GM21526 (cell line): ENCODE results near the gene ELP4.
A peak's percentile ranks its signal among the peaks of the same experiment; 100 is the strongest.
"Not testable (repeated sequence)": the region's sequence is repeated elsewhere in the genome, so short reads cannot be mapped to it uniquely, and the experiment has no call there.

Experiments
- ATAC-seq: cut with Tn5 transposase; IDR thresholded peaks from one replicate; pipeline ENCODE4 v1.9.1; 2021; ENCODE audit warnings: moderate library complexity; ENCODE audit not compliant: unreplicated experiment, low FRiP score

ELP4 gene

DNA sequence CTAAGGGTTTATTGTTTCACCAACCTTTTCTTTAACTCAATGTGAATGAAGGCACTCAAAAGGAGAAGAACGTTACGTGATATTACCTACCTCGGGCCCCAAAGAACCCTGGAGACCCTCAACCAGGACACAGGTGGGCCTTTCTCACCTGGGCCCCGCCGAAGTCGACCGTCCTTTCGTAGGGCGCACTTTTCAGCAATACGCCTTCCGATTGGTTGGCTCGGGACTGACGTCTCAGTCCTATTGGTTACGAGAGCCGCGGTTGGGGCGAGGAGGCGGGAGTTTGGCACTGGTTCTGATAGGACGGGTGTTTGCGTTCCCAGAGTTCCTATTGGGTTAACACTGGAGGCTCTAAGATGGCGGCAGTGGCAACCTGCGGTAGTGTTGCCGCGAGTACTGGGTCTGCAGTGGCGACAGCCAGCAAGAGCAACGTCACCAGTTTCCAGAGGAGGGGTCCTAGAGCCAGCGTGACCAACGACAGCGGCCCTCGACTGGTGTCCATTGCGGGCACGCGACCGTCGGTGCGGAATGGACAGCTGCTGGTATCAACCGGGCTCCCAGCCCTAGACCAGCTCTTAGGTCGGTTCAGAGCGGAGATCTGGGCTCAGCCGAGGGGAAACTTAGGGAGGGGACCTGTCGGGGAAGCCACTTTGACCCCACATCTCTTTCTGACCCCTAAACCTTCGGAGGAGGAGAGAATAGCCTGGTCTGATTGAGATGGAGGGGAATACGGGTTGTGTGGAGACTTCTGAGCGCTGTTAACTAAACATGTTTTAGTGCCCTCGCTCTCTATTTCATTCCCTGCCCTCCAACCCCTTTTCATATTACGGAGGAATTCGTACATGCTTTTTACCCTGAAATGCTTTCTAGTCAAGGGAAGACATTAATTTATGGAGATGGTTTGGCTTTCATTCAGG lies at the start of gene ELP4, which contains the start of gene IMMP1L:
ELP4 (plus strand) TSS at position 339 of the 917 bp plus-strand sequence; CDS start at position 357, 18 bp downstream.
IMMP1L (minus strand) TSS at position 194 of the 917 bp plus-strand sequence. CDS start 46,346 bp downstream, outside the sequence.
- ATAC-seq: peak; percentile 100

- no peak for ATAC-seq
Observed at GRCh38 chr11:31464436-31464835, 45.1 kb upstream of the ELP4 start.

DNA sequence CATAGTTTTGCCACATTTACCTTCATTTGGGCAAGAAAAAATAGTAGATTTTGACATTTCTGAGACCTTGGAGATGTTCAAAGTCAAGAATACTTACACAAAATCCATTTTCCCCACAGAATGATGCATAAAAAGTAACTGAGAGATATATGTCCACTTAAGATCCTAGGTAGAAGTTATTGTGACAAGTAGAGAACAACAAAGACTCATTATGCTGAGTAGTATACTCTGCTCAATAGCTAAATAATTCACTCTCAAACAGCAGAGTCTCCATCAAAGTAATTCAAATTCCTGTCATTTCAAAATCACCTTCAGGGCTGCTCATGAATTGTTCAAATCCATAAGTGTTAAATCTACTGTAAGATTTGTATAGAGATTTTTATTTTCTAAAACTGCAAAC lies 35.5 kb upstream of the ELP4 start:
- no peak for ATAC-seq

GRCh38 chr11:31477528-31478222 lies 31.9 kb upstream of the ELP4 start:
- no peak for ATAC-seq

- ATAC-seq: no peak
Observed at GRCh38 chr11:31478223-31478590, 31.4 kb upstream of the ELP4 start.

DNA sequence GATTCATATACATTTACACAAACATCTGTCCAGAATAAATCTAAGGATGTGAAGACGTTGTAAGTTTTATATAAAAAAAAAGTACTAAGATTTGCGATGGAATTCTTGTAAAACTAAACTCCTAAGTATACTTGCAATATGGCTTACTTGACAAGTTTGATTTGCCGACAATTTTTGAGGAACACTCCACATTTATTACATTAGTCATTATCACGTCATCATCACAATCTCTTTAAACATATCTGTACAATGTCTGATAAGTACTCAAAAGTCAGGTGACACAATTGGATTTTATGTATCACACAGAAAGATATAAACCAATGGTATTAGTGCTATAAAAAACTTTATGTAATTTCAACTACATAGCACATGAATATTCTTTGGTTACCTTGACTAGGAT lies 30.5 kb upstream of the ELP4 start:
- no peak for ATAC-seq

GRCh38 chr11:31480930-31481329 lies 28.6 kb upstream of the ELP4 start:
- no peak for ATAC-seq

DNA sequence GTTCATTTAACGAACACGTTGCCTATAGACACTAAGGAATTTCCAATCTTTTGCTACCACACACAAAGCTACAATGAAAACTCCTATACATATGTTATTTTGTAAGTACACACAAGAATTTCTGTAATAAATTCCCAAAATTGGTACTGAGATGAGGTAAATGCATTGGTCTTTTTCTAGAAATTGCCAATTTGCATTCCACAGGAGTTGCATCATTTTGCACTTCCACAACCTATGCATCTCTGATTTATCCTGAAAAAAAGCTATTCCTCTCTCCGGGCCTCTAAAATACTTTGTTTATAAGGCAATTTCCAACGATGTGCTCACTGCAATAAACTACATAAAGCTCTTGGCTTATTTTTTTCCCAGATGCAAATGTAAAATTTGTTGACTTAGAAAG lies 25.1 kb upstream of the ELP4 start:
- no peak for ATAC-seq

DNA sequence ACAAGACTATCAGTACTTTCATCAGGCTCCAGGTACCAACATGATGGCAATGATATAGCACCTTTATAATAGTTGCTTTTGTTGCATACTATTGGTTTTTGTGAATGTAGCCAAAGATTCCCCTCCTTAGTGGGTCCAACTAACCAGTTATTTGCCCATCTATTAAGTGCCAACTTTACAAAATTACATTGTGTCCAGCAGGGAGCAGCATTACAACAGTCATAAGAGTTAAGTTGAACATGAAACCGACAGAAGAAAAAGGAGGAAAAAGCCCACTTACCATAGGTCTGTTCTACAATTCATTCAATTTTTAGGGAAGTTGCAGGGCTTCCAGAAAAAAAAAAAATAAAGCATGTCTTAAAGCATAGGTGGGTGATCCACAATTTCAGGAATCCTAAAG lies 21.7 kb upstream of the ELP4 start:
- no peak for ATAC-seq

- no peak for ATAC-seq
Observed at GRCh38 chr11:31492320-31492913, 17.1 kb upstream of the ELP4 start.

DNA sequence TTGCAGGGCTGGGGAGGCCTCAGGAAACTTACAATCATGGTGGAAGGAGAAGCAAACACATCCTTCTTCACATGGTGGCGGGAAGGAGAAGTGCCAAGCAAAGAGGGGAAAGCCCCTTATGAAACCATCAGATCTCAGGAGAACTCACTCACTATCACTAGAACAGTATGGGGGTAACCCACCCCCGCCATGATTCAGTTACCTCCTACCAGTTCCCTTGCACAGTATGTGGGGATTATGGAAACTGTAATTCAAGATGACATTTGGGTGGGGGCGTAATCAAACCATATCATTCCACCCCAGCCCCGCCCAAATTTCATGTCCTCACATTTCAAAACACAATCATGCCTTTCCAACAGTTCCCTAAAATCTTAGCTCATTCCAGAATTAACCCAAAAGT lies 16.3 kb upstream of the ELP4 start:
- no peak for ATAC-seq

- not testable (repeated sequence) for ATAC-seq
Observed at GRCh38 chr11:31493762-31494161, 15.8 kb upstream of the ELP4 start.

GRCh38 chr11:31499576-31500178 lies 9.9 kb upstream of the ELP4 start:
- no peak for ATAC-seq

DNA sequence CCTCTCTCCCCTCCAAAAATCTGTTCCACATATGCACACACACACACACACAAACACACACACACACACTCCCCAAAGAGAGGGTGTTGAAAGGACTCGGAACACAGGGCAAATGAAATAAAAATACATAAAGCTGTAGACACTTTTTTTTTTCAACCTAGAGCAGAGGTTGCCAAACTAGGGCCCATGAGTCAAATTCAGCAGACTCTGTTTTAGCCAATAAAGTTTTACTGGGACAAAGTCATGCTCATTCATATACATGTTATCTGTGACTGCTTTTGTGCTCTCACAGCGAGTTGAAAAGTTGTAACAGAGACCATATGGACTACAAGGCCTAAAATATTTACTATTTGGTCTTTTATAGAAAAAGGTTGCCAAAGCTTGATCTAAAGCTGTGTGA lies 9.0 kb upstream of the ELP4 start:
- ATAC-seq: no peak

GRCh38 chr11:31509051-31509428 lies 527 bp upstream of the ELP4 start:
- ATAC-seq: peak; percentile 13

DNA sequence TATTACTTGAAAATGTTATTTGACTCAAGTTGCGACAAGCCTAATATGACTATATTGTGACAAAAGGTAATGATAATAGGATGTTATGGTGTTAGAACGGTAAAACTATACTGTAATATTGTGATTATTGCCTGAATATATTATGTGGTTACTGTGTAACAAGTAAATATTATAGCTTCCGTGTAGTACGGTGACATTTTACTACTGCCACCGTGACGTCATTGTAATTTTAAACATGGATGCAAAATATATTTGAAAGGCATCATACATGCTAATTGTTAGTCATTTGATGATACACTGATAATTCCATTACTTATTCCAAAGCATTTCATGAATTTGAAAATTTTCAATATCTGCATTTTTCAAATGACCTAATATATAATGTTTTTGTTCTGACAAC lies 2.5 kb downstream of the ELP4 start:
- no peak for ATAC-seq

DNA sequence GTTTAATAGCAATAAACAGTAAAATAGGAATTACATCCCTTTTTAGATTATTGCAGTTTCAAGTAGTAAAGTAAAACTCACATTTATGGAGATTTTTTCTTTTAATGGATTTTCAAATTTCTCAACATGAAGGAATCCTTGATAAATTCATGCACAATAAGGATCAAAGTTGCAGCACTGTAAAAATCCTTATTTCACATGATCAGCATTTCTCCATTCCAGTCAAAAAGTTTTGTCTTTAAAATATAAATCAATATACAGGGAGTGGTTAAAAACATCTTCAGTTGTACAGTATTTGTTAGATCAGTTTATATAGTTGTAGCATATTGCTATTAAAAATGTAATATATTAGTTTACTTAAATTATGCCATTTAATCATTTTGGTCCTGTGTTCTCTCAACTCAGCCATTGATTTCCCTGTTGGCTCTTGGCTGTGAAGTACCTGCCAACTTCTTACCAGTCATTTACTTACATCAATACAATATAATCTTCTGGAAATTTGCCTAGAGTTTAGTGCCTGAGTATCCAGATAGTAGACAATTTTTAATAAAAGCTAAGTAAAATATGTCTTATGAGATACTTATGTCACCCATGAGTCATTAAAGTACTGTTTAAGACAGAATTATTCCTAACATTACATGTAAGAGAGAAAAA lies 12.1 kb downstream of the ELP4 start:
- ATAC-seq: no peak

GRCh38 chr11:31529189-31529588 lies 19.6 kb downstream of the ELP4 start:
- no peak for ATAC-seq

DNA sequence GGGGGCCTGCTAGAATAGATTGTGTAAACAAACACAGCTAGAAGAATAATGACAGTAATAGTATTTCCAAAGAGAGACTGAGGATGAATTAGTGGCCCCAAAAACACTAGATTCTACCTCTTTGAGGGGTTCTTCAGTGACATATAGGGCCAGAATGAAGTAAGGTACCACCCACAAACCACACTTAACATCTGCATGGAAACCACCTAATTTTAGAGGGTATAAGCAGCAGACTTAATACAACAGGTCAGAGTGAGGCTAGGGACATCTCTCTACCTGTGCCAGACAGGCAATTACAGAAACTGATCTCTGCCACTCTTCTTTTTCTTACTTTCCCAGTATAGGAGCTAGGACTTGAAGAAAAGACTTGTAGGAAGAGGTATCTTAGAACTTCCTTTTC lies 20.1 kb downstream of the ELP4 start:
- ATAC-seq: no peak

DNA sequence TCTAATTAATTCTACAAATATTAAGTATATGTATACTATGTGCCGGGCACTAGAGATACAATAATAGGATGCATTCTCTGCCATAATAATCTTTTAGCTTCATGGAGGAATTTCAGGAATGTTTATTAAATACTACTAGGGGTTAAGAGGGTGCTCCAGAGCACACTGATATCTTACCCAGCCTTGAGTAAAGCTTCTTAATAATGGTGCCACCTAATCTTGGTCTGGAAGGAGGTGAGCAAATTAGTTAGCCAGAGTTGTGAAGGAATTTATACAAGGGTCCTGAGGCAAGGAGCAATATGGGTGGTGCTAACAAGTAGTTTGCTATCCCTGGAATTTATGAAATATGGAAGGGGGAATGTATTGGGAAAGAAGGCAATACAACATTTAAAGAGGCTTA lies 21.7 kb downstream of the ELP4 start:
- ATAC-seq: no peak
